ENCODE data around the gene TFDP1.

The TFDP1 gene, protein sequence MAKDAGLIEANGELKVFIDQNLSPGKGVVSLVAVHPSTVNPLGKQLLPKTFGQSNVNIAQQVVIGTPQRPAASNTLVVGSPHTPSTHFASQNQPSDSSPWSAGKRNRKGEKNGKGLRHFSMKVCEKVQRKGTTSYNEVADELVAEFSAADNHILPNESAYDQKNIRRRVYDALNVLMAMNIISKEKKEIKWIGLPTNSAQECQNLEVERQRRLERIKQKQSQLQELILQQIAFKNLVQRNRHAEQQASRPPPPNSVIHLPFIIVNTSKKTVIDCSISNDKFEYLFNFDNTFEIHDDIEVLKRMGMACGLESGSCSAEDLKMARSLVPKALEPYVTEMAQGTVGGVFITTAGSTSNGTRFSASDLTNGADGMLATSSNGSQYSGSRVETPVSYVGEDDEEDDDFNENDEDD

DNA sequence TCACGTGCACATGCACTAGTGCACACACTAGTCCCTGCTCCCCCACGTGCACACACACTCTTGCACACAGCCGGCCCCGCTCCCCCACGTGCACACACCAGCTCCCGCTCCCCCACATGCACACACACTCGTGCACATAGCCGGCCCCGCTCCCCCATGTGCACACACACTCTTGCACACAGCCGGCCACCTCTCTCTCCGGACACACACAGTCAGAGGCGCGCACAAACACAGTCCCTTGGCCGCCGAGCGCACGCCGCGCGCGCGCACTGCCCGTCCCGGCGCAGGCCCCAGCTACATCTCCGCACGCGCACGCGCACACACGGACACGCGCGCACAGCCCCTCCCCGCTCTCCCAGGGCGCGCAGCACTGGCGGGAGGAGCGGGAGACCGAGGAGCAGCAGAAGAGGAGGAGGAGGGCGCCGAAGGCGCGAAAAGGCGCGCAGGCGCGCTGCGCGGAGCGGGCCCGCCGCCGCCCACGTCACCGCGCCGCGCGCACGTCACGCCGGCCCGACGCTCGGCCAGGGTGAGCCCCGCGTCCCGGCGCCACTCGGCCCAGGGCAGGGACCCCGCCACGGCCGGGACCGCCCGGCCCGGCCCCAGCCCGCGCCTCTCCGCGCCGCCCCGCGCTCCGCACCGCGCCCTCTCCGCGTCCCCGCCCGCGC is at the start of gene TFDP1:
TFDP1 (plus strand) TSS at position 549 of the 665 bp plus-strand sequence. CDS start 1,085 bp downstream, outside the sequence.
- peak; percentile 94 for DNase-seq (ENCODE audit: low spot score)

DNA sequence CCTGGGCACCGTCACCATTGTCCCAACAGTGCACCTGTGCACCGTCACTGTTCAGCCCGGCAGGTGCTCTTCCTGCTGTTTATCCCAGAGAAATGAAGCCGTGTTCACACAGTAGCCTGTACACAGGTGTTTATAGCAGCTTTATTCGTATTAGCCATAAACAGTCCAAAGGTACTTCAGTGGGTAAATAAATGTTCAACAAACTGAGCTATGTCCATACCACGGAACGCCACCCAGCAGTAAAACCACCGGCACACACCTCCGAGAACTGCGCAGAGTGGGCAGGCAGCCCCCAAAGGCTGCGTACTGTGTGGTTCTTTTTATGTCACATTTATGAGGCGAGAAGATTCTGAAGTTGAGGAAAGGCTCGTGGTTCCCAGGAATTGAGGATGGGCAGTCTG is 49.2 kb upstream of the TFDP1 start:
- DNase-seq (ENCODE audit: low spot score) = no peak

DNA sequence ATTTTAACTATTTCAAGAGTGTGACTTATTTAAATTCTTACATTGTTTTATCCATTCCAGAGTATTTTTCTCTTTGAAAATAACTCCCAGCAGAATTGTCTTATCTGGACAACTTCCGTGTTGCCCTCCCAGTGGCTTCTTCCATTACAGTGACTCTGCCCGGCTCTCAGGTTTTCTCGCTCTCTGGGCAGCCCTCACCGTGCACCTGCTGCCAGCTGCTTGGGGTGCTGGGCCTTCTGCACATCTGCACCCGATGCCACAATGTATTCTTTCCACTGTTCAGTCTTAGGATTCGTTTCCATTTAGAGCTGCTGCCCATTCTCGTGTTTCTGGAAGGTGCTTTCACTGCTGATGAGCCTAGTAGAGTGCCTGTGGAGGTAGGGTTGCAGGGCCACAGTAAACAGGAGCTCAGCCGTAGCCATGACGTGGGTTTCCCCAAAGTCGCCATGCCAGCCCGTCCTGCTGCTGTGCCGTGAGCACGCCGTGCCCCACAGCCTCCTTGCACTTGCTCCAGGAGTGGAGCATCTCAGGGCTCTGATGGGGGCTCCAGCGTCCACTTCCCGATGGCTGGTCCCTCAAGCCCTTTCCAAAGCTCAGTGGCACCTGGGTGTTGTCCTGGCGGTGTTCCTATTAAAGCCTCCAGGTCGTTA is 48.0 kb upstream of the TFDP1 start:
- DNase-seq (ENCODE audit: low spot score) = no peak

DNA sequence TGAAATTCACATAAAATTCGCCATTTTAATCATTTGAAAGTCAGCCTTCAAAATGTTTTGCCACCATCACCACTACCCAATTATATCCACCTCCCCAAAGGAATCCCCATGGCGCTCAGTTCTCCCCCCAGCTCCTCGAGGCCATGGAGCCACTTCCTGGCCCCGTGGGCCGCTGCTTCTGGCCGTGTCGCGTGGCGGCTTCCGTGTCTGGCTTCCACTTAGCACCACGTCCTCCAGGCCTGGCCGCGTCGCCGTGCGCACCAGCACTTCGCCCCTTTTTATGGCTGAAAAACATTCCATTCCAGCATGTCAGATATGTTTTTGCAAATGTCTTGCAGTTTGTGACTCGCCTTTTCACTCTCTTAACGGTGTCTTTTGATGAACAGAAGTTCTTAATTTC is 47.3 kb upstream of the TFDP1 start:
- no peak for DNase-seq (ENCODE audit: low spot score)

DNA sequence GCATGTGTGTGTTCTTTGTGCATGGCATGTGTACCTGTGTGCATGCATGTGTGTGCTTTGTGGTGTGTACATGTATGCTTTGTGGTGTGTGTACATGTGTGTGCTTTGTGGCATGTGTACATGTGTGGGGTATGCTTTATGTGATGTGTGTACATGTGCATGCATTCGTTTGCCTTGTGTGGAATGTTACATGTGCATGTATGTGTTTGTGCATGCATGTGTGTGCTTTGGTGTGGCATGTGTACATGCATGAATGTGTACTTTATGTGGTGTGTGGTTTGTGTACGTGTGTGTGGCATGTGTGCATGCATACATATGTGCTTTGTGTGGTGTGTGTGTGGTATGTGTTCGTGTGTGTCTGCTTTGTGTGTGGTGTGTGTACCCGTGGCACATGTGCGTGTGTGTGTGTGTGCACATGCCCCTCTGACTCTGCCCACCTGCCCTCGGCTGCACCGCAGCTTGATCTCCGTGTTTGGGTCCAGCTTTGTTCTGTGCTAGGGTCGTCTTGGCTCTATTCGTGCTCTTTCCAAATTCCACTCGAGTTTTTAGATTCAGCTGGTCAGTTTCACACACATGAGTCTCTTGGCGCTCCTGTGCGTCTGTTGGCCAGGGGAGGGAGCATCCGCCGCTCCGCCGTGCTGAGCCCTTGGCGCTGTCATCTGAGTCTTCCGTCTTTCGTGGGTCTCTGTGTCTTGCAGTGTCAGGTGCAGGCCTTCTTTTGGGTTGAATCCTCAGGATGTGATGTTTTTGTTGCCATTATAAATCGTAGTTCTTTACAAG is 46.5 kb upstream of the TFDP1 start:
- DNase-seq (ENCODE audit: low spot score) = no peak

DNA sequence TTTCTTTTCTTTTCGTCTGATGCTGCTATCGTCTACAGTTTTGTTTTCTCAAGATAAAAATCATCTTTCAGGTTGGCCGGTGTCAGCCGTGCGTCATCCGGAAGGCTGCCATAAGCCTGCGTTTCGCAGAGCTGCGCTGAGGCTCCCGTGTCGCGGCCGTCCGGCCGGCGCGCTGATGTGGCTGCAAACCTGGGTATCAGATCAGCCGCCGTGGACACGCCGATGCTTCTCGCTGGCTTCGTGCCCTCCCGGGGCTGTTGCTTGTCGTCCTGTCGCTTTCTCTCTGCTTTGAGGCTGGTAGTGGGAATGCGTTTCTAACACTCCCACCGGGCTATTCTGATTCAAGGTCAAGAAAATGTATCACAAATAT is 45.9 kb upstream of the TFDP1 start:
- DNase-seq (ENCODE audit: low spot score) = no peak

DNA sequence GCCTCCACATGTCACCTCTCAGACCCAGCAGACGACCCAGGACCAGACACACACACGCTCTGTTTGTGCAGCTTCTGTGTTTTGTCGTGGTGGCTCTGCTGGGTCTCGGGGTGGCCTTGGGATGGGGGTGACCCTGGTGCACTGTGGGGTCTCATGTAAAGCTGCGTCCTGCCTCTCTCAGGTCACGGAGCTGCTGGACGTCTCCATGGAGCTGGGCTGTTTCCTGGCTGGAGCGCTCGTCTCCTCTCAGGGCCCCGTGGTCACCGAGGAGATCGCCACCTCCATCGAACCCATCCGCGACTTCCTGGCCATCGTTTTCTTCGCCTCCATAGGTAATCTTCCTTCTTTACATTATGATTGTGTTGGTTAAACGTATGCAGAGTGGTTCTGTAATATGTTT is 45.4 kb upstream of the TFDP1 start:
- DNase-seq (ENCODE audit: low spot score) = no peak

DNA sequence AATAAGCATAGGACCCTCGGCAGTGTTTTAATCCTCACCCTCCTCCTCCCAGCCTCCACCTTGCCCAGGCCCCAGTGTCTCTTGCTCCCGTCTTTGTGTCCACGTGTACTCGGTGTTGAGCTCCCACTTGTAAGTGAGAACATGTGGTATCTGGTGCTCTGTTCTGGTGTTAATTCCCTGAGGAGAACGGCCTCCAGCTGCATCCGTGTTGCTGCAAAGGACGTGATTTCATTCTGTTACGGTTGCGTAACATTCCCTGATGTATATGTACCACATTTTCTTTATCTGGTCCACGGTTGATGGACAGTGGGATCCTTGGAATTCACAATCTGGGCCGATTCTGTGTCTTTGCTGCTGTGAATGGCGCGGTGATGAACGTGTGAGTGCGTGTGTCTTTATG is 44.7 kb upstream of the TFDP1 start:
- no peak for DNase-seq (ENCODE audit: low spot score)

DNA sequence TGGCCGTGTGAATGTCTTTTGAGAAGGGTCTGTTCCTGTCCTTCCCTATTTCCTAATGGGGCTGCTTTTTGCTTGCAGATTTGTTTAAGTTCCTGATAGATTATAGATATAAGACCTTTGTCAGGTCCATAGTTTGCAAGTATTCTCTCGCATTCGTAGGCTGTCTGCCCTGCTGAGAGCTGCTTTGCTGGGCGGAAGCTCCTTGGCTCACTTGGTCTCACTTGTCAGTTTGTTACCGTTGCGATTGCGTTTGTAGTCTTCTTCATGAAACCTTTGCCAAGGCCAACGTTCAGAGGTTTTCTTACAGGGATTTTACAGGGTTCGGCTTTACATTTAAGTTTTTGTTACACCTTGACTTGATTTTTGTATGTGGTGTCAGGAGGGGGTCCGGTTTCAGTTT is 44.0 kb upstream of the TFDP1 start:
- no peak for DNase-seq (ENCODE audit: low spot score)

DNA sequence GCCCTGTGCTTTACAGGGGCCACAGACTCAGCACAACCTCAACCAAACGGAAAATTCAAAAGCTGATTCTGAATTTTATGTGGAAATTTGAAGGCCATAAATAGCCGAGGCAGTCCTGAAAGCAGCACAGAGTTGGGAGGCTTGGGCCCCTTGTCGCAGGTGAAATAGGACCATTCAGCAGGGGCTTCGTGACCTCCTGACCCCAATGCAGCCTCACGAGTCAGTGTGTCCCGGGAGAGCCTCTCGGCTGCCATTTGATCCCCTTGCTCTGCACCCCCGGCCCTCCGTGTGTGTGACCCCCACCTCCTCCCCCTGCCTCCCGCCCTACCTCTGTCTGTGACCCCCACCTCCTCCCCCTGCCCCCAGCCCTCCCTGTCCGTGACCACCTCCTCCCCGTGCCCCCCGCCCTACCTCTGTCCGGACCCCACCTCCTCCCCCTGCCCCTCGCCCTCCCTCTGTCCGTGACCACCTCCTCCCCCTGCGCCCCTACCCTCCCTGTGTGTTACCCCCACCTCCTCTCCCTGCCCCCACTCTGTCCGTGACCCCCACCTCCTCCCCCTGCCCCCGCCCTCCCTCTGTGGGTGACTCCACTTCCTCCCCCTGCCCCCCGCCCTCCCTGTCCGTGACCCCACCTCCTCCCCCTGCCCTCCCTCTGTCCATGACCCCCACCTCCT is 41.7 kb upstream of the TFDP1 start:
- no peak for DNase-seq (ENCODE audit: low spot score)

DNA sequence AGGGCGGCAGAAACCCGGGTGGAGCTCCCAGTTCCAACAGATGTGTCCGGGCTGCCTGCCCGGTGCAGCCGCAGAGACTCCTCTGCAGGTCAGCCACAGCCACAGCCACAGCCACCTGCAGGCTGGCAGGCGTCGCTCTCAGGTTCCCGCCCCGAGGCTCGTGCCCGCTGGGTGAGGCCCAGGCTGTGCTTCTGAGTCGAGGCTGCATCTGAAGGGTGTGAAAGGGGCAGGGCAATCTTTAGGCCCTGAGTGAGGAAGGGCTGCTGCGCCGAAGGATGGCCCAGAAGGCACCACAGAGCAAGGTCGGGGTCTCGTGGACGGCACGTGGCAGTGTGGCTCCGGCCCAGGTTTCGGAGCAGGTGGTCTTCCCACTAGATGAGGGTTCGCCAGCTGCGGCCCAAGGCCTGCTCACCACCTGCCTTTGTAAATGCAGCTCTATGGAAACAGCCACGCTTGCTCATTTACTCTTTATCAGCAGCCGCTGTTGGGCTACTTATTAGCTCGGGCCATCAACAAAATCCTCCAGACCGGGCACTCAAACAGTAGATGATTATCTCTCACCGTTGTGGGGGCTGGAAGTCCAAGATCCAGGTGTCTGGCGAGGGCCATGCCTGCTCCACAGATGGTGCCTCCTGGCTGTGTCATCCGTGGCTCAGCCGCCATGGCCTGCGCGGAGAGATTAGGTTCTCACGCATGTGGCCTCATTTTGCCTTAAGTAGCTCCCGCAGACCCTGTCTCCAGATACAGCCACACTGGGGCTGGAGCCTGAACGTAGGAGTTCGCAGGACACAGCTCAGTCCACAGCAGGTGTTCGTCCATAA is 40.3 kb upstream of the TFDP1 start:
- no peak for DNase-seq (ENCODE audit: low spot score)

DNA sequence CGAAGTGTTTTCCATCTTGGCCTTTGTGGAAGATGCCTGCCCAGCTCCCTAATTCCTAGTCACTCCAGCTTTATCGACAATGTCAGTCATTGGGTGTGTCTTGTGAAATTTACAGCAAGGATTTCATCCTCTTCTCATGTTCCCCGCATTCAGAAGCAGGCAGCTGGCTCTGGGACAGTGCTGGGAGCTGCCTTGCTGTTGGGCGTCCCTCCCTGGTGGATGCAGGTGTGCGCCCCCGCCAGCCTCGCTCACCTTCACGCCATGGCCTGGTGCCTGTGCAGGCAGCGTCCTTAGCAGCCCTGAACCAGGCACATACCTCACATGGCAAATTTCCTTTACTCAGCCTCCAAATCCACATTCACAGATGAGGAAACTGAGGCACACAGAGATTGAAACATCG is 39.7 kb upstream of the TFDP1 start:
- no peak for DNase-seq (ENCODE audit: low spot score)

DNA sequence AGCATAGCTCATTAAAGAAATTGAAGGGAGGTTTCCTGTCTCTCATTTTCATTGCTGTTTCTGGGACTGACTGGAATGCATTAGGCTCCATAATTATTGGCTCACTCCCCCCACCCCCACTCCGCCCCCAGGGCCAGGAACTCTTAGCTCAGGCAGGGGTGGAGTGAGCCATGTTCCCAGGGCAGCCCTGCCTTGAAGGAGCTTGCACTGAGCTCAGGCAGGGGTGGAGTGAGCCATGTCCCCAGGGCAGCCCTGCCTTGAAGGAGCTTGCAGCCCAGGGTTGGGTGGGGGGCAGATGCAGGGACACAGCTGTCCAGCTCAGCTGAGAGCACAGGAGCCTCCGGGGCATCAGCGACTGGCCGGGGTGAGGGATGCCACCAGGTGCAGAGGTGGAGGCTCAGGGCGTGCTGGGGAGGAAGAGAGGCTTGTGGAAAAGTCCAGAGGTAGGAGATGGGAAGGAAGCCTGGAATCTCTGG is 39.1 kb upstream of the TFDP1 start:
- no peak for DNase-seq (ENCODE audit: low spot score)

DNA sequence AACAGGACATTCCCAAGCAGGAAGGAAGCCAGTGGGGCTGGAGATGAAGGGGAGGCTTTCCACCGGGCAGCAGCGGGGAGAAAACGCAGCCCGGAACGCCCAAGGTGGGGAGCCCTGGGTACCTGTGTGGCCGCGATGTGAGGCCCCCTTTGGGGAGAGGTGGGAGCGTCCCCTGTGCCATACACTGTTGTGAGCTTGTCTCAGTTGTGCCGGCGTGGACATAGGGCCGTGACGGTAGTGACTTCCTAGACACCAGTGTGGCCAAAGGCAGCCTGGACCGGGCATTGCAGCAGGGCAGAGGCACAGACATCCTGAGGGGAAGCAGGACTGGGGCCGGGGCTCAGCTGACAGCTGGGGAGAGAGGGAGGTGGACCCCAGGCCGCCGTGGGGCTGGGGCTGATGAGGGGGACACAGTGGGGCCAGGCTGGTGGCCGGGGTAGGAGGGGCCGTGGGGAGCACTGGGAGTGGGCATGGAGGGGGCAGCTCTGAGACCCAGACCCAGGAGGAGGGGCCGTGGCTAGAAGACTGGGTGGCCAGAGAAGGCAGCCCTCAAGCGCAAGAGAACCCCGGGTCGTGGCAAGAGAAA is 38.5 kb upstream of the TFDP1 start:
- no peak for DNase-seq (ENCODE audit: low spot score)

DNA sequence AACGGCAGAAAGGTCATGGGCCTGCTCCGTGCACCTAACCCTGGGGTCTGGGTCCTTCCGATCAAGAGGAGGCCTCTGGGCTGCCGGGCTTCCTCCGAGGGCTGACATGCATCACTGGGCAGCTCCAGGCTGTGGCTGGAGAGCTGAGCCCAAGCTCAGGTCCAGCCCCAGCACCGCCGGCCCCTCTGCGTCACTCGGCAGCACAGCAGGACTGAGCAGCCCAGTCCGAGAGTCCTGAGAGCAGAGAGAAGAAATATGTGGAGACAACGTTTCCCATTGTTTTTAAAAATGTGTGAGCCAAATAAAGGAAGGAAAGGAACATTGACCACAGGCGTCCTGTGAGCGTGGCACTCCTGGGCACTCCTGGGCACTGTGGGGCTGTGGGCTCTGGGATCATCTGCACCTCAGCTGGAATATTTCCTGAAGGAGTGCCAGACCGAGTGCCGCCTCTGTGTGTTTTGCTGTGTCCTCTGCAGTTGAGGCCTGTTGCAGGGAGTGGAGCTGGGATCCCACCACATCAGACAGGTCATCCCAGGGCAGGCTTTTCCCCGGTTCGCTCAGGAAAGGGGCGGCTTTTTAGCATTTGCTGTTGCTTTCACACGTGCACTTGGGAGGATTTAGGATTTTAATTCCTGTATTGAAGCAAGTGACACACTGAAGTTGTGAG is 37.8 kb upstream of the TFDP1 start:
- DNase-seq (ENCODE audit: low spot score) = no peak

DNA sequence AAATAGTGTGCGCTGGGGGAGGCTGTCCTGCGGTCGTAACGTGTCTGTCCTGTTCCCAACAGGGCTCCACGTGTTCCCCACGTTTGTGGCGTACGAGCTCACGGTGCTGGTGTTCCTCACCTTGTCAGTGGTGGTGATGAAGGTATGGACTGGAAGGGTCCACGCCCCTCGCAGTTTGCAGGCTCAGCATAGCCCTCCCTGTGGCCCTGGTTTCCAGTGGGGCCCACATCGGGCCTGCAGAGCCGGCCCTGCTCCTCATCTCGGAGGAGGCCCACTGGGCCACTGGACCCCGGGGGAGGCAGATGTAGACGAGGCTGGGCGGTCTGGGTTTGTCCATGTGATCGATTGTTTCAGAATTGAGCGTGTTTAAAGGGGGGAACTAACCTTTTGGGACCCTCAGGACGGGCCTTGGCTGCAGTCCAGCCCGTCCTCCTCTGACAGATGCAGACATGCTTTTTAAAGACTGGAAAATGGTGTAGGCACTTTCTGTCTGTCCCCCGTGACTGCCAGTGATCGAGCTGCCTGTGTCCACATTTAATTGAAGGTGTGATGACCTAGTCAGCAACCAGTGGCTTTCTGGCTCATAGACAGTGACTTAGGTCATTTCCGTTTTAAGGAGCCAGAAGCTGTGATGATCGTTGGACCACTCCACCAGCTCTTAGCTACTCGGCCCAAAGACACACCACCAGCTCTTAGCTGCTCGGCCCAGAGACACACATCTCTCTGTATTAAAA is 37.1 kb upstream of the TFDP1 start:
- no peak for DNase-seq (ENCODE audit: low spot score)

DNA sequence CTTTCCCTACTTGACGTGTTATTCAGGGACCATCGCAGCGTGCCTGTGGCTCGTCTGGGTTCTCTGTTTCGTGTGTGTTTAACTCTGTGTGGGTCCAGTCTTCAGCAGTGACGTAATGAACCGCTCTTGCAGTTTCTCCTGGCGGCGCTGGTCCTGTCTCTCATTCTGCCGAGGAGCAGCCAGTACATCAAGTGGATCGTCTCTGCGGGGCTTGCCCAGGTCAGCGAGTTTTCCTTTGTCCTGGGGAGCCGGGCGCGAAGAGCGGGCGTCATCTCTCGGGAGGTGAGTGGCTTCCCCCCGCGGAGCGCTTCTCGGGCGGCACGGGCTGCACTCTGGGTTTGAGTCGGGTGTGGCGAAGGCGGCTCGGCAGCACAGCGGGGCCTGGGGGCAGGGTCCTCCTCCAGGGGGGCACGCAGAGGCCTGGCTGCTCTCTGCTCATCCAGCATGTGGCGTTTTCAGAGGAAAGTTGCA is 36.3 kb upstream of the TFDP1 start:
- no peak for DNase-seq (ENCODE audit: low spot score)

DNA sequence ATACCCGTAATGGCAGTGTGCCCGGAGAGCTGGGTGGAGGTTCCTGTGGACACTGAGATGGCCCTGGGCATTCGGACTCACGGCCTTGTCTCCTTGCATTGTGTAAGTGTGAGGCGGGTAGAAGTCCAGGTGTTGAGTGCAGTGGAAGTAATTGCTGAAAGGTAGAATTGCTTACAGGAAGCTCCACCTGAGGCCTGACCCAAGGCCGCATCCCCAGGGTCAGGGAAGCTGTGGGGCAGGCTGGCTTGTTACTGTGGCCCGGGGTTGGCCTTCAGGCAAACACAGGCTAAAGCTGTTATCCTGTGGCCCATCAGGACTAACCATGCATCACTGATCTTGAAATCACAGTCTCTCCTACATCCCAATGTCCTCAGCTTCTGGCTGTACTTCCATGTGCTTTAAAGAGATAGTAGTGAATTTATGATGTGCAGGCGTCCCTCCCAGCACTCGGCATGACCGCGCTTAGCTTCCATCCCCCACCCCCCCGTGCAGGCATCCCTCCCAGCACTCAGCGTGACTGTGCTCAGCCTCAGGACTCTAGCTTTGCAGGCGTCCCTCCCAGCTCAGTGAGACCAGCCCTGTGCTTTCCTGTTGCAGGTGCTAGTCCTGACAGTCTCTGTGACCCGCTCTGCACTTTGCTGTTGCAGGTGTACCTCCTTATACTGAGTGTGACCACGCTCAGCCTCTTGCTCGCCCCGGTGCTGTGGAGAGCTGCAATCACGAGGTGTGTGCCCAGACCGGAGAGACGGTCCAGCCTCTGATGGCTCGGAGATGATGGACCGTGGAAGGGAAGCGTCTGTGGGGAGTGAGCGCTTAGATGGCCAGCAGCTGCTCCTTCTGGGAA is 35.6 kb upstream of the TFDP1 start:
- DNase-seq (ENCODE audit: low spot score) = no peak
